Esophagus squamous epithelium (tissue), 5 donors: ENCODE measurements around the gene SLC39A13. TPM values are rescaled to one million over a fixed set of nuclear protein-coding genes. Genes with fewer than 3 reads are reported as not detected.

ENCODE experiments used
- DNase-seq: peaks from one replicate; lab custom pipeline; 2025; lab: John Stamatoyannopoulos, UW
- H3K27ac ChIP-seq, 4 donors: fragments of 200-600 bp; sonication (generic); one replicate each; pipeline ENCODE4 v1.5.1; 2016 to 2019; ENCODE audit warnings: mild to moderate bottlenecking in 1 of 4
- H3K27me3 ChIP-seq, 4 donors: fragments of 200-600 bp; sonication (generic); 1 replicate in 3 of 4; 2 replicates in 1 of 4; pipeline versions ENCODE4 v1.5.1 to v1.6.0; 2017 to 2021; ENCODE audit warnings: antibody characterized with exemption in 1 of 4
- H3K36me3 ChIP-seq, 3 donors: fragments of 200-600 bp; sonication (generic); one replicate each; pipeline ENCODE4 v1.5.1; 2016 to 2019
- H3K4me1 ChIP-seq, 3 donors: fragments of 200-600 bp; sonication (generic); one replicate each; pipeline ENCODE4 v1.5.1; 2017 to 2019
- H3K4me3 ChIP-seq, 4 donors: fragments of 200-600 bp; sonication (generic); 1 replicate in 3 of 4; 2 replicates in 1 of 4; pipeline ENCODE4 v1.5.1; 2016 to 2019; ENCODE audit warnings: mild to moderate bottlenecking in 2 of 4, moderate library complexity in 1 of 4
- H3K9me3 ChIP-seq, 3 donors: fragments of 200-600 bp; sonication (generic); one replicate each; pipeline ENCODE4 v1.5.1; 2016 to 2019
- CTCF ChIP-seq, 6 experiments: fragments of 450-650 bp in 4 of 6; fragments of 200-600 bp in 2 of 6; sonication (generic) in 2 of 6; IDR thresholded peaks; one replicate each; pipeline ENCODE4 v1.5.1; 2016 to 2019; ENCODE audit warnings: antibody characterized with exemption in 6 of 6, mild to moderate bottlenecking in 4 of 6, moderate library complexity in 4 of 6
- POLR2A ChIP-seq, 4 donors: fragments of 450-650 bp; IDR thresholded peaks; one replicate each; pipeline ENCODE4 v1.6.1; 2017; ENCODE audit warnings: antibody characterized with exemption in 4 of 4, mild to moderate bottlenecking in 4 of 4, moderate library complexity in 3 of 4
- WGBS, 2 donors: methylation state at CpG; one replicate each; pipeline ENCODE4 v1.1.5; 2018; 5-methylcytosine and 5-hydroxymethylcytosine counted together
- intact Hi-C: fragments of 100-400 bp; cut with DNase I; formaldehyde crosslinking; loops from one replicate; pipeline ENCODE4 v1.15.0; 2022
- total RNA-seq, 4 donors: library from RNA; depleted of rRNA; stranded (reverse); fragments of >200 nt; gene quantifications; one replicate each; pipeline ENCODE4 v1.1.0, GENCODE V29; 2016
- donor health status: DM: yes; HTN: yes; CAD: no.

Gene SLC39A13
- total RNA-seq, 4 donors from 2014 or later: 10.9 to 44.3 (median 13.8) TPM

DNA sequence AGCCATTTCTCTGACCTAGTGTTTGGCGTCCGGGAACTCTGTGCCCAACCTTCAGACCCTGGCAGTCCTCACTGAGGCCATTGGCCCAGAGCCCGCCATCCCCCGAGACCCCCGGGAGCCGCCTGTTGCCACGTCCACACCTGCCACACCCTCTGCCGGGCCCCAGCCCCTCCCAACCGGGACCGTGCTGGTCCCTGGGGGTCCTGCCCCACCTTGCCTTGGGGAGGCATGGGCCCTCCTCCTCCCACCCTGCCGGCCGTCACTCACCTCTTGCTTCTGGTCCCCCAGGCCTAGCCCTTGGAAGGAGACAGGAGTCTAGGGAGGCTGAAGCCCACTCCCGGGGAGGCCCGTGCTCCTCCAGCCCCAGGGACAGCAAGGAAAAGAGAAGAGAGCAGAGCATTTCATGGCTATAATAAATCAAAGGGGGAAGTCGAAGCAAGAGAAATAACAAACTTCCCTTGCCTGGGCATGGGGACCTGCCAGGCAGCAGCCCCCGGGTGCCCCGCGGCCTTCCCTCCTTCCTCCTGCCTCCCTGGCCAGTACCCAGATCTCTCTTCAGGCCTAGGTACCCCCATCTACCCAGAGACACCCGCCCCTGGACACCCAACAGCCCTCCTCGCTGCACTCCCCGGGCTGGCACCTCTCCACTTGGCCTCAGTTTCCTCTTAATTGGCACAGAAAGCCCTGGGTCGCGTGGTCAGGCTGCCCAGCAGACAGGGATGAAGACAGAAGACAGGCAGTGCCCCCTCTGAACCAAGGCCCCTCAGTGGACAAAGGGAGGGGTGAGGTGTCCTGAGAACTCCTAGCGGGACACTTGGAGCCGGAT lies 13.0 kb upstream of the SLC39A13 start:
- peak overlapping the region in 2 of 4 donors; percentile 13 to 41 for H3K4me3 ChIP-seq

DNA sequence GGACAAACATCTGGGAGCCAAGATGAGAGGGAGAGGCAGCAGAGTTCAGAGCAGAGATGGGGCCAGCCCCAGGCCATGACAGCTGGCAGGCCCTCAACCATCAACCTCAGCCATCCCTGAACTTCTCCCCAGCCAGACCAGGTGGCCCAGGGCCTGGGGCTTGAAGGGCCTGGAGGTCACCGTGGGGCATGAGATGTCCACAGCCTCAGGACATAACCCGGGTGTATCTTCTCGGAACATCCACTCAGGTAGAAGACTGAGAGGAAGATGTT lies 12.4 kb upstream of the SLC39A13 start:
- Histone ChIP-seq H3K4me1 (peaks cover 10 to 73% (median 27%) of the 10 kb centered on the region in 3 donors), H3K9me3 (no peaks in the 10 kb centered on the region), H3K36me3 (no peaks in the 10 kb centered on the region), H3K27me3 (no peaks in the 10 kb centered on the region), H3K27ac (peak overlapping the region; percentile 79 to 94 (median 84)), H3K4me3 (no peak overlapping the region)
- DNase-seq: no peak
- TF ChIP-seq POLR2A (IDR thresholded peaks at IDR 0.05): no peak
- TF ChIP-seq CTCF (IDR thresholded peaks at IDR 0.05): no peak
- 69 to 100% methylated on average over 1 to 3 of the region's 3 CpGs for WGBS, 2 donors
- intact Hi-C loops: no loop called here

More for the DNA sequence above, 13.0 kb upstream of the SLC39A13 start:
- 71 to 90% methylated on average over 2 to 13 of the region's 25 CpGs for WGBS, 2 donors
- intact Hi-C loops: no loop called here
- Histone ChIP-seq H3K27me3 (no peaks in the 10 kb centered on the region), H3K36me3 (no peaks in the 10 kb centered on the region), H3K9me3 (no peaks in the 10 kb centered on the region), H3K27ac (peak overlapping the region; percentile 79 to 94 (median 84)), H3K4me1 (peaks cover 10 to 72% (median 22%) of the 10 kb centered on the region in 3 donors)
- TF ChIP-seq CTCF (IDR thresholded peaks at IDR 0.05) (no peak), POLR2A (IDR thresholded peaks at IDR 0.05) (no peak)
- DNase-seq: no peak

DNA sequence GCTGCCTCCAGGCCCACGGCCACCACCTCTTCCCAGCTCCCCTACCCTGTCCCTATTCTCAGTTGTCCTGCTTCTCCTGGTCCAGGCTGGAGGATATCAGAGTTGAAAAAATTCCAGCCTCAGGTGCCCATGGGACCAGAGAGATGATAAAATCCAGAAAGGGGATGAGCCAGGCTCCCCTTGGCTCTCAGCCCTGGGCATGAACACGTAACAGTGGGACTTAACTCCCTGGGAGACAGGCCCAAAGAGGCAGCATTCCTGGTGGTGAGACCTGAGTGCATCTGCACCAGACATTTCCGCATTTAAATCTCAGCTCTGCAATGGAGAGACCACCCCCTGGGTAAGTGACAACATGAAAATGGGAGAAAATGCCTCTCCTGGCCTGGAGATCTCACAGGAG lies 10.4 kb upstream of the SLC39A13 start:
- Histone ChIP-seq H3K27me3 (no peaks in the 10 kb centered on the region), H3K27ac (no peak overlapping the region), H3K36me3 (no peaks in the 10 kb centered on the region), H3K4me1 (peaks cover 10 to 67% (median 28%) of the 10 kb centered on the region in 3 donors), H3K9me3 (no peaks in the 10 kb centered on the region), H3K4me3 (no peak overlapping the region)
- DNase-seq: no peak
- no peak for TF ChIP-seq CTCF (IDR thresholded peaks at IDR 0.05)
- TF ChIP-seq POLR2A (IDR thresholded peaks at IDR 0.05): no peak
- WGBS, 2 donors: 59 to 67% methylated on average over 3 of the region's 3 CpGs
- intact Hi-C loops: no loop called here

DNA sequence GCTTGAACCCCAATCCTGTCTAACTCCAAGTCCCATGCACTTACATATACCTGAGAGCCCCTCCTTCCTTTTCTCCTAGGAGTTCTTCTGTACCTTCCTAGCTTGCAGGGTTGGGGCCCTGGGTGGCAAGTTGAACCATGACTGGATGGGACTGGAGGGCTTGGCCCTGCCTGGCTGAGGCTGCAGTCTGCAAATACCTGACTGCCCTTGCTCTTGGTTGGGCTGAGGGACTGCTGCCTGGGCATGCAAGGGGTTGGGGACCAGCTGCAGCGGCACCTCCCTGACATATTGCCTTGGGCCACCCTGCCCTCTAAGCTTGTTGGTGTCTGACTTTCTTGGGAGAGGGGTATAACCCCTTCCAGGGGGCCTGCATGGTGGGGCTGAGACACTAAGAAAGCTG lies 9.8 kb upstream of the SLC39A13 start:
- TF ChIP-seq CTCF (IDR thresholded peaks at IDR 0.05): no peak
- TF ChIP-seq POLR2A (IDR thresholded peaks at IDR 0.05): no peak
- H3K9me3 ChIP-seq: no peaks in the 10 kb centered on the region
- H3K36me3 ChIP-seq: no peaks in the 10 kb centered on the region
- DNase-seq: no peak
- intact Hi-C loops: no loop called here
- no peak overlapping the region for H3K4me3 ChIP-seq
- H3K4me1 ChIP-seq: peaks cover 10 to 62% (median 28%) of the 10 kb centered on the region in 3 donors
- no peaks in the 10 kb centered on the region for H3K27me3 ChIP-seq
- no peak overlapping the region for H3K27ac ChIP-seq
- WGBS, 2 donors: no CpG with 5 or more reads among the region's 1 CpG
